HG02759 (cell line): ENCODE results near the gene PRH1.

ENCODE experiments used
- ATAC-seq: cut with Tn5 transposase; IDR thresholded peaks from one replicate; pipeline ENCODE4 v1.9.1; 2021; ENCODE audit warnings: mild to moderate bottlenecking, moderate library complexity; ENCODE audit not compliant: unreplicated experiment

Gene PRH1

GRCh38 chr12:10842862-10843261, 41.2 kb downstream of the PRH1 start:
- ATAC-seq, result no peak

- ATAC-seq, result no peak
Observed at GRCh38 chr12:10838461-10838860, 45.6 kb downstream of the PRH1 start.
